ENCODE results near the gene TNFRSF4.
"Not testable (repeated sequence)": the region's sequence is repeated elsewhere in the genome, so short reads cannot be mapped to it uniquely, and the experiment has no call there.

Gene TNFRSF4

GRCh38 chr1:1177452-1178206 is 36.3 kb downstream of the TNFRSF4 start:
- H3K27ac ChIP-seq (ENCODE audit: low read length): no peak overlapping the region

GRCh38 chr1:1176931-1177330 is 37.0 kb downstream of the TNFRSF4 start:
- no peak overlapping the region for H3K27ac ChIP-seq (ENCODE audit: low read length)
- H3K27me3 ChIP-seq (ENCODE audit: insufficient read depth, low read length, poor library complexity): peaks cover 2% of the 10 kb centered on the region

More at GRCh38 chr1:1177452-1178206, 36.3 kb downstream of the TNFRSF4 start:
- H2AFZ ChIP-seq (ENCODE audit: low read depth, low read length): no peak overlapping the region
- H3K9ac ChIP-seq (ENCODE audit: low read depth, low read length): no peak overlapping the region
- no peaks in the 10 kb centered on the region; the same call in 1 of the 2 replicates for H4K20me1 ChIP-seq (ENCODE audit: insufficient read depth, low read length)
- no peaks in the 10 kb centered on the region for H3K4me1 ChIP-seq (ENCODE audit: insufficient read depth, low read length)
- no peaks in the 10 kb centered on the region for H3K9me3 ChIP-seq (ENCODE audit: insufficient read depth, low read length, severe bottlenecking)
- ATAC-seq (ENCODE audit: insufficient read depth, low read depth): no peak
- H3K79me2 ChIP-seq (ENCODE audit: insufficient read depth, low read length): no peaks in the 10 kb centered on the region
- H3K4me3 ChIP-seq (ENCODE audit: low read depth in 1 of 2, low read length in 2 of 2): no peak overlapping the region
- no peak overlapping the region for H3K4me2 ChIP-seq (ENCODE audit: insufficient read depth, low read length)
- TF ChIP-seq CTCF (IDR thresholded peaks at IDR 0.05; ENCODE audit: borderline replicate concordance, extremely low read depth, low read length, poor library complexity, severe bottlenecking) (no peak), EZH2 (IDR thresholded peaks at IDR 0.05; ENCODE audit: borderline replicate concordance, low read depth, low read length, severe bottlenecking) (no peak)
- H3K36me3 ChIP-seq (ENCODE audit: insufficient read depth, low read length): no peaks in the 10 kb centered on the region
- H3K27me3 ChIP-seq (ENCODE audit: insufficient read depth, low read length, poor library complexity): peaks cover 2% of the 10 kb centered on the region
- no peak for DNase-seq

GRCh38 chr1:1176063-1176761 is 37.7 kb downstream of the TNFRSF4 start:
- H3K4me1 ChIP-seq (ENCODE audit: insufficient read depth, low read length); ATAC-seq (ENCODE audit: insufficient read depth, low read depth); H3K9ac ChIP-seq (ENCODE audit: low read depth, low read length); H2AFZ ChIP-seq (ENCODE audit: low read depth, low read length); H3K36me3 ChIP-seq (ENCODE audit: insufficient read depth, low read length); DNase-seq; H3K9me3 ChIP-seq (ENCODE audit: insufficient read depth, low read length, severe bottlenecking); H3K27me3 ChIP-seq (ENCODE audit: insufficient read depth, low read length, poor library complexity); H3K79me2 ChIP-seq (ENCODE audit: insufficient read depth, low read length); H3K4me2 ChIP-seq (ENCODE audit: insufficient read depth, low read length); H3K4me3 ChIP-seq (ENCODE audit: low read depth in 1 of 2, low read length in 2 of 2); H3K27ac ChIP-seq (ENCODE audit: low read length); H4K20me1 ChIP-seq (ENCODE audit: insufficient read depth, low read length): not testable (repeated sequence)

More at GRCh38 chr1:1176931-1177330, 37.0 kb downstream of the TNFRSF4 start:
- no peak overlapping the region for H3K9ac ChIP-seq (ENCODE audit: low read depth, low read length)
- H3K9me3 ChIP-seq (ENCODE audit: insufficient read depth, low read length, severe bottlenecking): no peaks in the 10 kb centered on the region
- no peaks in the 10 kb centered on the region for H3K4me1 ChIP-seq (ENCODE audit: insufficient read depth, low read length)
- H2AFZ ChIP-seq (ENCODE audit: low read depth, low read length): no peak overlapping the region
- H3K4me3 ChIP-seq (ENCODE audit: low read depth in 1 of 2, low read length in 2 of 2): no peak overlapping the region
- H4K20me1 ChIP-seq (ENCODE audit: insufficient read depth, low read length): no peaks in the 10 kb centered on the region; the same call in none of the 2 replicates
- no peak overlapping the region for H3K4me2 ChIP-seq (ENCODE audit: insufficient read depth, low read length)
- no peak for ATAC-seq (ENCODE audit: insufficient read depth, low read depth)
- no peak for DNase-seq
- H3K36me3 ChIP-seq (ENCODE audit: insufficient read depth, low read length): no peaks in the 10 kb centered on the region
- TF ChIP-seq EZH2 (IDR thresholded peaks at IDR 0.05; ENCODE audit: borderline replicate concordance, low read depth, low read length, severe bottlenecking) (no peak), CTCF (IDR thresholded peaks at IDR 0.05; ENCODE audit: borderline replicate concordance, extremely low read depth, low read length, poor library complexity, severe bottlenecking) (no peak)
- no peaks in the 10 kb centered on the region for H3K79me2 ChIP-seq (ENCODE audit: insufficient read depth, low read length)

Measured in DND-41 (cell line).